Measurements from ENCODE around the gene RDM1. TPM values are rescaled to one million over a fixed set of nuclear protein-coding genes. Genes with fewer than 3 reads are reported as not detected.

The RDM1 gene
- total RNA-seq, 1 experiment from 2014 or later = 11.7 TPM

DNA sequence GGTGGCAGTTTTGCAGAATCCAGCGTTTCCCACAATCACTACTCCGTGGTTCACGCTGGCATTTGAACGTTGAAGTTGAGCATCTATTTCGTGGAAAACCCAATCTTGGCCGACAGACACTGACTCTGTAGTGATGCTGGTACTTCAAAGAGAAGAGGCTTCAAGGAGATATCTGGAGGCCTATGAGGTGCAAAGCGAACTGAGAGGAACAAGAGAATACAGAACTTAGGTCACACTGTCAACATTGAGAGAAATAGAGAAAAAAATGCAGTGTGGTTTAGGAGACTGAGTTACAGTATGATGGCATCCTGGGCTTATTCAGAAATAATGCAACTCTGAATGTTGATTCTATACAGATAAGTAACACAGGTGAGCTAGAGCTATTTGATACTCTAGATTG is 34.7 kb upstream of the RDM1 start:
- CTCF ChIA-PET = interaction anchor here (1.3 to 1.5 kb wide), 2 partner anchors 11 to 184 kb away, joined by 4 to 5 read pairs; no protein-coding TSS in a partner anchor
- RAD21 ChIA-PET (ENCODE audit: low non-redundant PET in 1 of 2, low total read pairs in 2 of 2, uncharacterized antibody in 2 of 2, unreplicated experiment in 2 of 2) = no interaction called here
- Histone ChIP-seq H2AFZ (ENCODE audit: low read depth, low read length, poor library complexity, severe bottlenecking) (no peak overlapping the region), H3K4me3 (replicated peaks in 1 of 2; ENCODE audit: low read depth in 1 of 2, low read length in 2 of 2) (no peak overlapping the region), H3K27me3 (ENCODE audit: insufficient read depth, low read length) (no peaks in the 10 kb centered on the region), H3K4me1 (ENCODE audit: control insufficient read depth in 1 of 2, insufficient read depth in 2 of 2, low read length in 2 of 2) (no peaks in the 10 kb centered on the region), H4K20me1 (ENCODE audit: insufficient read depth) (no peaks in the 10 kb centered on the region), H3K79me2 (ENCODE audit: insufficient read depth, low read length) (no peaks in the 10 kb centered on the region), H3K9me3 (ENCODE audit: control insufficient read depth in 1 of 2, insufficient read depth in 1 of 2, low read depth in 1 of 2, low read length in 2 of 2) (no peaks in the 10 kb centered on the region), H3K9me2 (ENCODE audit: insufficient read depth) (no peaks in the 10 kb centered on the region), H3K36me3 (ENCODE audit: control insufficient read depth in 1 of 2, insufficient read depth in 2 of 2, low read length in 2 of 2) (no peaks in the 10 kb centered on the region), H3K9ac (ENCODE audit: low read length) (no peak overlapping the region), H3K27ac (ENCODE audit: low read depth, low read length) (no peak overlapping the region), H3K4me2 (ENCODE audit: low read length) (no peak overlapping the region)
- ATAC-seq (no peak), DNase-seq (ENCODE audit: low read depth, low spot score) (no peak)
- TF ChIP-seq EZH2 (IDR thresholded peaks at IDR 0.05) = no peak
- no peak for TF ChIP-seq SP1 (IDR thresholded peaks at IDR 0.05; ENCODE audit: low read depth)
- BruUV-seq (replicated peaks) = no TSS peak
- POLR2A ChIA-PET = no interaction called here
- intact Hi-C loops (cut with micrococcal nuclease) = loop anchor here (5.0 kb wide), 2 partner anchors 172 to 517 kb away; no protein-coding TSS in a partner anchor

DNA sequence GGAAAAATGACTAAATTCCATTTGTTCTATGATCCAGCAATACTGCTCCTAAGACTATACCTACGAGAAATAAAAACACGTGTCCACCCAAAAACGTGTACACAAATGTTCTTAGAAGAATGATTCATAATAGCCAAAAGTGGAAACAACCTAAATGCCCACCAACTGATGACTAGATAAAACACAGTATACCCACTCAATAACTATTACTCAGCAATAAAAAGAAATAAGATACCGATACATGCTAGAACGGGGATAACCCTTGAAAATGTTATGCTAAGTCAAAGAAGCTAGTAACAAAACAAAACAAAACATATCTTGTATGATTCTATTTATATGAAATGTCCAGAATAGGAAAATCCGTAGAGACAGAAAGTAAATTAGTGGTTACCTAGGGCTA is 33.1 kb upstream of the RDM1 start:
- H3K79me2 ChIP-seq (ENCODE audit: insufficient read depth, low read length) = no peaks in the 10 kb centered on the region
- no peaks in the 10 kb centered on the region for H3K9me3 ChIP-seq (ENCODE audit: control insufficient read depth in 1 of 2, insufficient read depth in 1 of 2, low read depth in 1 of 2, low read length in 2 of 2)
- H3K27me3 ChIP-seq (ENCODE audit: insufficient read depth, low read length) = no peaks in the 10 kb centered on the region
- no peaks in the 10 kb centered on the region for H3K9me2 ChIP-seq (ENCODE audit: insufficient read depth)
- no peak overlapping the region for H2AFZ ChIP-seq (ENCODE audit: low read depth, low read length, poor library complexity, severe bottlenecking)
- ChIA-PET POLR2A (interaction anchor here (0.6 kb wide), 1 partner anchor 12 kb away, joined by 3 read pairs; no protein-coding TSS in a partner anchor), RAD21 (ENCODE audit: low non-redundant PET in 1 of 2, low total read pairs in 2 of 2, uncharacterized antibody in 2 of 2, unreplicated experiment in 2 of 2) (no interaction called here), CTCF (no interaction called here)
- H3K27ac ChIP-seq (ENCODE audit: low read depth, low read length) = no peak overlapping the region
- BruUV-seq (replicated peaks) = no TSS peak
- no peaks in the 10 kb centered on the region for H4K20me1 ChIP-seq (ENCODE audit: insufficient read depth)
- intact Hi-C loops (cut with micrococcal nuclease) = no loop called here
- ATAC-seq = no peak
- no peak overlapping the region for H3K9ac ChIP-seq (ENCODE audit: low read length)
- no peaks in the 10 kb centered on the region for H3K4me1 ChIP-seq (ENCODE audit: control insufficient read depth in 1 of 2, insufficient read depth in 2 of 2, low read length in 2 of 2)
- DNase-seq (ENCODE audit: low read depth, low spot score) = no peak
- no peak overlapping the region for H3K4me3 ChIP-seq (replicated peaks in 1 of 2; ENCODE audit: low read depth in 1 of 2, low read length in 2 of 2)
- TF ChIP-seq, protein P1, sequence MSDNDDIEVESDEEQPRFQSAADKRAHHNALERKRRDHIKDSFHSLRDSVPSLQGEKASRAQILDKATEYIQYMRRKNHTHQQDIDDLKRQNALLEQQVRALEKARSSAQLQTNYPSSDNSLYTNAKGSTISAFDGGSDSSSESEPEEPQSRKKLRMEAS (IDR thresholded peaks at IDR 0.05) = no peak
- TF ChIP-seq JUND (IDR thresholded peaks at IDR 0.05) = no peak
- TF ChIP-seq SRF (IDR thresholded peaks at IDR 0.05; ENCODE audit: low read depth) = no peak
- no peak for TF ChIP-seq EGR1 (IDR thresholded peaks at IDR 0.05; ENCODE audit: low read depth)
- TF ChIP-seq EZH2 (IDR thresholded peaks at IDR 0.05) = no peak
- TF ChIP-seq YY1 (IDR thresholded peaks at IDR 0.05; ENCODE audit: extremely low read depth, insufficient replicate concordance, low read depth, low read length) = no peak
- TF ChIP-seq CBX3 (IDR thresholded peaks at IDR 0.05; ENCODE audit: low read depth) = no peak
- no peak for TF ChIP-seq EZH2phosphoT487 (IDR thresholded peaks at IDR 0.05; ENCODE audit: borderline replicate concordance)
- no peak for TF ChIP-seq TCF7L2 (IDR thresholded peaks at IDR 0.05; ENCODE audit: borderline replicate concordance, extremely low read depth, insufficient read depth, insufficient read length)
- no peak for TF ChIP-seq RAD21 (IDR thresholded peaks at IDR 0.05; ENCODE audit: low read depth)
- TF ChIP-seq, protein P2, sequence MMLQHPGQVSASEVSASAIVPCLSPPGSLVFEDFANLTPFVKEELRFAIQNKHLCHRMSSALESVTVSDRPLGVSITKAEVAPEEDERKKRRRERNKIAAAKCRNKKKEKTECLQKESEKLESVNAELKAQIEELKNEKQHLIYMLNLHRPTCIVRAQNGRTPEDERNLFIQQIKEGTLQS (IDR thresholded peaks at IDR 0.05) = no peak
- TF ChIP-seq SP1 (IDR thresholded peaks at IDR 0.05; ENCODE audit: low read depth) = no peak
- TF ChIP-seq, protein P3, sequence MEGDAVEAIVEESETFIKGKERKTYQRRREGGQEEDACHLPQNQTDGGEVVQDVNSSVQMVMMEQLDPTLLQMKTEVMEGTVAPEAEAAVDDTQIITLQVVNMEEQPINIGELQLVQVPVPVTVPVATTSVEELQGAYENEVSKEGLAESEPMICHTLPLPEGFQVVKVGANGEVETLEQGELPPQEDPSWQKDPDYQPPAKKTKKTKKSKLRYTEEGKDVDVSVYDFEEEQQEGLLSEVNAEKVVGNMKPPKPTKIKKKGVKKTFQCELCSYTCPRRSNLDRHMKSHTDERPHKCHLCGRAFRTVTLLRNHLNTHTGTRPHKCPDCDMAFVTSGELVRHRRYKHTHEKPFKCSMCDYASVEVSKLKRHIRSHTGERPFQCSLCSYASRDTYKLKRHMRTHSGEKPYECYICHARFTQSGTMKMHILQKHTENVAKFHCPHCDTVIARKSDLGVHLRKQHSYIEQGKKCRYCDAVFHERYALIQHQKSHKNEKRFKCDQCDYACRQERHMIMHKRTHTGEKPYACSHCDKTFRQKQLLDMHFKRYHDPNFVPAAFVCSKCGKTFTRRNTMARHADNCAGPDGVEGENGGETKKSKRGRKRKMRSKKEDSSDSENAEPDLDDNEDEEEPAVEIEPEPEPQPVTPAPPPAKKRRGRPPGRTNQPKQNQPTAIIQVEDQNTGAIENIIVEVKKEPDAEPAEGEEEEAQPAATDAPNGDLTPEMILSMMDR (IDR thresholded peaks at IDR 0.05 in 2 of 3, conservative IDR thresholded peaks at IDR 0.05 in 1 of 3; ENCODE audit: borderline replicate concordance in 1 of 3, insufficient read depth in 1 of 3, low read depth in 2 of 3, low read length in 2 of 3) = no peak
- TF ChIP-seq ELF1 (IDR thresholded peaks at IDR 0.05; ENCODE audit: borderline replicate concordance, low read depth) = no peak
- TF ChIP-seq, protein P4, sequence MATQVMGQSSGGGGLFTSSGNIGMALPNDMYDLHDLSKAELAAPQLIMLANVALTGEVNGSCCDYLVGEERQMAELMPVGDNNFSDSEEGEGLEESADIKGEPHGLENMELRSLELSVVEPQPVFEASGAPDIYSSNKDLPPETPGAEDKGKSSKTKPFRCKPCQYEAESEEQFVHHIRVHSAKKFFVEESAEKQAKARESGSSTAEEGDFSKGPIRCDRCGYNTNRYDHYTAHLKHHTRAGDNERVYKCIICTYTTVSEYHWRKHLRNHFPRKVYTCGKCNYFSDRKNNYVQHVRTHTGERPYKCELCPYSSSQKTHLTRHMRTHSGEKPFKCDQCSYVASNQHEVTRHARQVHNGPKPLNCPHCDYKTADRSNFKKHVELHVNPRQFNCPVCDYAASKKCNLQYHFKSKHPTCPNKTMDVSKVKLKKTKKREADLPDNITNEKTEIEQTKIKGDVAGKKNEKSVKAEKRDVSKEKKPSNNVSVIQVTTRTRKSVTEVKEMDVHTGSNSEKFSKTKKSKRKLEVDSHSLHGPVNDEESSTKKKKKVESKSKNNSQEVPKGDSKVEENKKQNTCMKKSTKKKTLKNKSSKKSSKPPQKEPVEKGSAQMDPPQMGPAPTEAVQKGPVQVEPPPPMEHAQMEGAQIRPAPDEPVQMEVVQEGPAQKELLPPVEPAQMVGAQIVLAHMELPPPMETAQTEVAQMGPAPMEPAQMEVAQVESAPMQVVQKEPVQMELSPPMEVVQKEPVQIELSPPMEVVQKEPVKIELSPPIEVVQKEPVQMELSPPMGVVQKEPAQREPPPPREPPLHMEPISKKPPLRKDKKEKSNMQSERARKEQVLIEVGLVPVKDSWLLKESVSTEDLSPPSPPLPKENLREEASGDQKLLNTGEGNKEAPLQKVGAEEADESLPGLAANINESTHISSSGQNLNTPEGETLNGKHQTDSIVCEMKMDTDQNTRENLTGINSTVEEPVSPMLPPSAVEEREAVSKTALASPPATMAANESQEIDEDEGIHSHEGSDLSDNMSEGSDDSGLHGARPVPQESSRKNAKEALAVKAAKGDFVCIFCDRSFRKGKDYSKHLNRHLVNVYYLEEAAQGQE (IDR thresholded peaks at IDR 0.05; ENCODE audit: low read depth) = no peak
- H3K4me2 ChIP-seq (ENCODE audit: low read length) = no peak overlapping the region
- H3K36me3 ChIP-seq (ENCODE audit: control insufficient read depth in 1 of 2, insufficient read depth in 2 of 2, low read length in 2 of 2) = no peaks in the 10 kb centered on the region
